H1 (cell line): ENCODE measurements around the gene POM121C. TPM values are rescaled to one million over a fixed set of nuclear protein-coding genes. Genes with fewer than 3 reads are reported as not detected.
"Not testable (repeated sequence)": the region's sequence is repeated elsewhere in the genome, so short reads cannot be mapped to it uniquely, and the experiment has no call there.

Source experiments
- CTCF ChIA-PET: fragments of 300-600 bp; sonication (Branson Sonifier 250); formaldehyde crosslinking; loops from one replicate; lab custom pipeline; 2021; ENCODE audit not compliant: partially characterized antibody; lab: Charles Lee
- POLR2A ChIA-PET: fragments of 300-600 bp; sonication (Branson Sonifier 250); formaldehyde crosslinking; loops from one replicate; lab custom pipeline; 2021; ENCODE audit warnings: inconsistent platforms; ENCODE audit not compliant: partially characterized antibody; lab: Charles Lee
- DNase-seq, 2 experiments: peaks; one replicate each; pipeline versions ENCODE4 v3.0.0 to v3.0.0-alpha.2; 2010 to 2022; ENCODE audit warnings: low spot score in 2 of 2, low read depth in 1 of 2, mixed read lengths in 1 of 2
- FAIRE-seq: peaks from 2 replicates; lab custom pipeline; 2011; peaks lifted over from hg19 to GRCh38; lab: Jason Lieb, UNC
- H2AFZ ChIP-seq: 2 replicates; pipeline ENCODE4 v1.8.1; 2012; ENCODE audit warnings: low read length, inconsistent platforms
- H2AK5ac ChIP-seq: 2 replicates; pipeline ENCODE4 v1.6.1; 2013; ENCODE audit warnings: low read depth, low read length
- H2BK120ac ChIP-seq: replicated peaks from 2 replicates; pipeline ENCODE3; 2013; ENCODE audit warnings: low read depth, low read length, inconsistent platforms
- H2BK12ac ChIP-seq: 2 replicates; pipeline ENCODE4 v1.6.1; 2013; ENCODE audit warnings: low read depth, low read length
- H2BK15ac ChIP-seq: 2 replicates; pipeline ENCODE4 v1.6.1; 2013; ENCODE audit warnings: low read length
- H2BK20ac ChIP-seq: 2 replicates; pipeline ENCODE4 v1.6.1; 2013; ENCODE audit warnings: low read length
- H2BK5ac ChIP-seq: 2 replicates; pipeline ENCODE4 v1.6.1; 2013; ENCODE audit warnings: low read depth, low read length
- H3K14ac ChIP-seq: 2 replicates; pipeline ENCODE4 v1.6.1; 2013; ENCODE audit warnings: inconsistent platforms; ENCODE audit not compliant: insufficient read length
- H3K18ac ChIP-seq: 2 replicates; pipeline ENCODE4 v1.6.1; 2013; ENCODE audit warnings: low read length; ENCODE audit errors: extremely low read depth
- H3K23ac ChIP-seq: 2 replicates; pipeline ENCODE4 v1.6.1; 2013; ENCODE audit warnings: inconsistent platforms; ENCODE audit not compliant: insufficient read length
- H3K23me2 ChIP-seq: 2 replicates; pipeline ENCODE4 v1.6.1; 2013; ENCODE audit warnings: low read depth, low read length
- H3K27ac ChIP-seq: 2 replicates; pipeline ENCODE4 v1.6.1; 2011; ENCODE audit warnings: low read depth, low read length, inconsistent platforms
- H3K27me3 ChIP-seq, 4 experiments: replicated peaks in 1 of 4; 1 replicate in 1 of 4; 2 replicates in 3 of 4; pipeline versions ENCODE4 v1.6.1 to v1.8.1; 2011 to 2013; ENCODE audit warnings: low read length in 3 of 4, mild to moderate bottlenecking in 3 of 4, inconsistent platforms in 2 of 4, mixed read lengths in 2 of 4, moderate library complexity in 1 of 4; ENCODE audit not compliant: control insufficient read depth in 3 of 4, insufficient read depth in 3 of 4; ENCODE audit errors: extremely low read depth in 1 of 4
- H3K36me3 ChIP-seq, 4 experiments: 2 replicates each; pipeline versions ENCODE4 v1.6.1 to v1.8.1; 2011 to 2013; ENCODE audit warnings: mild to moderate bottlenecking in 4 of 4, low read length in 3 of 4, moderate library complexity in 2 of 4, control low read depth in 1 of 4, inconsistent platforms in 1 of 4; ENCODE audit not compliant: insufficient read depth in 4 of 4, control insufficient read depth in 2 of 4
- H3K4ac ChIP-seq: replicated peaks from 2 replicates; pipeline ENCODE3; 2013; ENCODE audit warnings: low read length, low read depth, mixed read lengths, inconsistent platforms; ENCODE audit not compliant: insufficient read length
- H3K4me1 ChIP-seq, 4 experiments: replicated peaks in 1 of 4; 1 replicate in 1 of 4; 2 replicates in 3 of 4; pipeline versions ENCODE4 v1.6.1 to v1.8.1; 2011 to 2013; ENCODE audit warnings: low read length in 3 of 4, inconsistent platforms in 2 of 4, mixed read lengths in 1 of 4; ENCODE audit not compliant: insufficient read depth in 4 of 4, control insufficient read depth in 3 of 4
- H3K4me2 ChIP-seq, 2 experiments: 2 replicates each; pipeline versions ENCODE4 v1.6.1 to v1.8.1; 2011 to 2013; ENCODE audit warnings: low read depth in 2 of 2, low read length in 2 of 2, control low read depth in 1 of 2, inconsistent platforms in 1 of 2, mild to moderate bottlenecking in 1 of 2; ENCODE audit not compliant: insufficient read depth in 1 of 2
- H3K4me3 ChIP-seq, 4 experiments: fragments of 200-600, 300-600 bp in 1 of 4; sonication (generic), shearing (Covaris generic), sonication (Bioruptor Twin) in 1 of 4; 2 replicates each; pipeline versions ENCODE4 v1.5.1 to v1.8.1; 2011 to 2016; ENCODE audit warnings: low read length in 4 of 4, low read depth in 3 of 4, control low read depth in 2 of 4, inconsistent platforms in 2 of 4, mild to moderate bottlenecking in 2 of 4, mixed read lengths in 1 of 4, moderate library complexity in 1 of 4; ENCODE audit not compliant: insufficient read depth in 2 of 4; ENCODE audit errors: extremely low read depth in 1 of 4
- H3K56ac ChIP-seq: replicated peaks from 2 replicates; pipeline ENCODE3; 2013; ENCODE audit warnings: low read depth, mild to moderate bottlenecking, mixed read lengths, low read length, inconsistent platforms; ENCODE audit not compliant: insufficient read length
- H3K79me1 ChIP-seq: 2 replicates; pipeline ENCODE4 v1.6.1; 2013; ENCODE audit warnings: low read depth, low read length, control low read depth
- H3K79me2 ChIP-seq, 2 experiments: 2 replicates each; pipeline versions ENCODE4 v1.6.1 to v1.8.1; 2012 to 2013; ENCODE audit warnings: low read length in 2 of 2, mild to moderate bottlenecking in 2 of 2, inconsistent platforms in 1 of 2; ENCODE audit not compliant: insufficient read depth in 2 of 2, control insufficient read depth in 1 of 2
- H3K9ac ChIP-seq, 4 experiments: replicated peaks in 1 of 4; 1 replicate in 1 of 4; 2 replicates in 3 of 4; pipeline versions ENCODE4 v1.6.1 to v1.8.1; 2011 to 2013; ENCODE audit warnings: low read depth in 3 of 4, low read length in 3 of 4, control low read depth in 2 of 4, mild to moderate bottlenecking in 2 of 4, moderate library complexity in 2 of 4, inconsistent platforms in 1 of 4; ENCODE audit errors: extremely low read depth in 1 of 4
- H3K9me3 ChIP-seq, 2 experiments: 2 replicates each; pipeline versions ENCODE4 v1.6.1 to v1.8.1; 2012 to 2013; ENCODE audit warnings: mild to moderate bottlenecking in 2 of 2, moderate library complexity in 2 of 2, control low read depth in 1 of 2, inconsistent platforms in 1 of 2, low read depth in 1 of 2, low read length in 1 of 2, mixed read lengths in 1 of 2; ENCODE audit not compliant: insufficient read depth in 2 of 2
- H4K20me1 ChIP-seq, 2 experiments: replicated peaks in 1 of 2; 2 replicates each; pipeline versions ENCODE3 to v1.8.1; 2011 to 2013; ENCODE audit warnings: inconsistent platforms in 2 of 2, low read length in 2 of 2, mild to moderate bottlenecking in 1 of 2; ENCODE audit not compliant: insufficient read depth in 2 of 2, control insufficient read depth in 1 of 2
- H4K5ac ChIP-seq: 2 replicates; pipeline ENCODE4 v1.6.1; 2013; ENCODE audit warnings: low read length, low read depth, mixed read lengths, inconsistent platforms; ENCODE audit not compliant: insufficient read length
- H4K8ac ChIP-seq: 2 replicates; pipeline ENCODE4 v1.8.0; 2013; ENCODE audit warnings: mild to moderate bottlenecking, moderate library complexity, low read length, inconsistent platforms; ENCODE audit not compliant: insufficient read depth; ENCODE audit errors: extremely low read depth
- H4K91ac ChIP-seq: replicated peaks from 2 replicates; pipeline ENCODE3; 2013; ENCODE audit warnings: low read length, mixed read lengths, inconsistent platforms; ENCODE audit not compliant: insufficient read length
- WGBS, 2 experiments: shearing (Covaris generic) in 1 of 2; methylation state at CpG; one replicate each; pipeline versions ENCODE4 v1.1.6 to v1.1.7; 2013 to 2015; ENCODE audit warnings: low lambda C conversion rate in 2 of 2, mixed read lengths in 2 of 2, inconsistent platforms in 1 of 2, low coverage in 1 of 2, missing lambda C conversion rate in 1 of 2; ENCODE audit not compliant: insufficient replicate concordance in 2 of 2, insufficient coverage in 1 of 2, insufficient read length in 1 of 2; ENCODE audit errors: extremely low coverage in 1 of 2, missing lambda C conversion rate in 1 of 2; 5-methylcytosine and 5-hydroxymethylcytosine counted together
- polyA plus RNA-seq, 7 experiments: library from polyadenylated mRNA; depleted of rRNA in 3 of 7; stranded (reverse) in 5 of 7; unstranded in 2 of 7; fragments of >200 nt in 5 of 7; fragments of 200-250 nt in 2 of 7; gene quantifications; 1 replicate in 5 of 7; 2 replicates in 1 of 7; 4 replicates in 1 of 7; pipeline versions ENCODE4 v1.2.1 to v1.2.3, GENCODE V29; 2011 to 2013; ENCODE audit warnings: missing spikeins in 2 of 7, mixed read lengths in 2 of 7
- total RNA-seq: library from RNA; stranded (reverse); fragmentation: NEBNext Ultra II Directional; extraction: Animal tissue kit (Norgen Biotek cat#: 25700); gene quantifications from 2 replicates; pipeline ENCODE4 v1.2.1, GENCODE V29; 2021

POM121C gene
- total and polyA plus RNA-seq, 2 of the 8 experiments (the other 6 are each of a cell fraction or from before 2014, with no cell fraction given) = 16.5 to 58.0 TPM

DNA sequence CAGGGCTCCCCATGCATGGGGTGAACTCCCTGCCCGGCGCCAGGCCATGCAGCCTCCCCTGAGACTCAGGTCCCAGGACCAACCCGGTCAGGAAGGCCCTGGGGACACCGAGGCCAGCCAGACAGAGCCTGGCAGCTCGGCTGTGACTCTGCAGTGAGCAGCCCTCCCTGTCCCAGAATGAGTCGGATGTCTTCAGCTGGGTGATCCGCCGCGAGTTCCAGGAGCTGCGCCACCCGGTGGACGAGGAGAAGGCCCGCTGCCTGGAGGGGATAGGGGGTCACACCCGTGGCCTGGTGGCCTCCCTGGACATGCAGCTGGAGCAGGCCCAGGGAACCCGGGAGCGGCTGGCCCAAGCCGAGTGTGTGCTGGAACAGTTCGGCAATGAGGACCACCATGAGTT is 81.4 kb downstream of the POM121C start:
- H2BK15ac ChIP-seq, H3K9me3 ChIP-seq, H3K4me1 ChIP-seq, H3K23ac ChIP-seq, H3K4me3 ChIP-seq, DNase-seq, H3K9ac ChIP-seq, H3K27me3 ChIP-seq, H4K91ac ChIP-seq, POLR2A ChIA-PET, H3K4ac ChIP-seq, H2BK5ac ChIP-seq, H3K18ac ChIP-seq, H3K79me1 ChIP-seq, H2AFZ ChIP-seq, H2BK120ac ChIP-seq, CTCF ChIA-PET, H2BK12ac ChIP-seq, FAIRE-seq, H3K27ac ChIP-seq, H3K56ac ChIP-seq, H3K79me2 ChIP-seq, H4K8ac ChIP-seq, H2BK20ac ChIP-seq, H3K14ac ChIP-seq, H3K4me2 ChIP-seq, H2AK5ac ChIP-seq, H4K5ac ChIP-seq, H3K23me2 ChIP-seq, H4K20me1 ChIP-seq, H3K36me3 ChIP-seq: not testable (repeated sequence)
- 60% methylated on average over 2 of the region's 18 CpGs; no CpG with 5 or more reads in 1 of the 2 experiments for WGBS, 2 experiments
